Activated CD4-positive, alpha-beta T cell treated with anti-CD3 and anti-CD28 coated beads for 24 hours (primary cell): ENCODE measurements around the gene OTUD3.
"Not testable (repeated sequence)": the region's sequence is repeated elsewhere in the genome, so short reads cannot be mapped to it uniquely, and the experiment has no call there.

Experiments
- DNase-seq, 2 donors: peaks; one replicate each; pipeline ENCODE4 v3.0.0-alpha.2; 2020; ENCODE audit warnings: low read depth in 2 of 2

OTUD3 gene

GRCh38 chr1:19868575-19868974 lies 13.6 kb upstream of the OTUD3 start:
- not testable (repeated sequence) for DNase-seq

GRCh38 chr1:19869453-19869852 lies 12.7 kb upstream of the OTUD3 start:
- DNase-seq: not testable (repeated sequence)

- DNase-seq: no peak
These were observed 12.3 kb upstream of the OTUD3 start for GRCh38 chr1:19869929-19870328.

- DNase-seq: no peak
These were observed 10.0 kb upstream of the OTUD3 start for GRCh38 chr1:19872190-19872589.

- no peak for DNase-seq
These were observed 4.9 kb upstream of the OTUD3 start for GRCh38 chr1:19877181-19877750.

GRCh38 chr1:19877821-19878636 lies 4.2 kb upstream of the OTUD3 start:
- DNase-seq: no peak

GRCh38 chr1:19878637-19878985 lies 3.6 kb upstream of the OTUD3 start:
- no peak for DNase-seq

- DNase-seq: no peak
These were observed 3.0 kb upstream of the OTUD3 start for GRCh38 chr1:19879227-19879626.

GRCh38 chr1:19879661-19880060 lies 2.5 kb upstream of the OTUD3 start:
- DNase-seq: no peak

- not testable (repeated sequence) for DNase-seq
These were observed 1.4 kb upstream of the OTUD3 start for GRCh38 chr1:19880841-19881240.

GRCh38 chr1:19884312-19884711 lies 2.1 kb downstream of the OTUD3 start:
- DNase-seq: no peak

GRCh38 chr1:19885821-19886220 lies 3.6 kb downstream of the OTUD3 start:
- no peak for DNase-seq

- no peak for DNase-seq
These were observed 5.9 kb downstream of the OTUD3 start for GRCh38 chr1:19888112-19888511.

- DNase-seq: no peak
These were observed 7.5 kb downstream of the OTUD3 start for GRCh38 chr1:19889656-19890055.

GRCh38 chr1:19892129-19892528 lies 9.9 kb downstream of the OTUD3 start:
- DNase-seq: no peak

GRCh38 chr1:19892628-19893168 lies 10.5 kb downstream of the OTUD3 start:
- DNase-seq: no peak

GRCh38 chr1:19893687-19894086 lies 11.5 kb downstream of the OTUD3 start:
- no peak for DNase-seq

GRCh38 chr1:19894218-19894617 lies 12.0 kb downstream of the OTUD3 start:
- no peak for DNase-seq

GRCh38 chr1:19901653-19902052 lies 19.5 kb downstream of the OTUD3 start:
- DNase-seq: no peak

- DNase-seq: no peak
These were observed 21.4 kb downstream of the OTUD3 start for GRCh38 chr1:19903621-19904020.

- no peak for DNase-seq
These were observed 25.3 kb downstream of the OTUD3 start for GRCh38 chr1:19907456-19907855.

GRCh38 chr1:19909392-19909791 lies 27.2 kb downstream of the OTUD3 start:
- no peak for DNase-seq

- no peak for DNase-seq
These were observed 27.8 kb downstream of the OTUD3 start for GRCh38 chr1:19909971-19910370.
